GM21576 (cell line): ENCODE data around the gene MRPL28.
A peak's percentile ranks its signal among the peaks of the same experiment; 100 is the strongest.
"Not testable (repeated sequence)": the region's sequence is repeated elsewhere in the genome, so short reads cannot be mapped to it uniquely, and the experiment has no call there.

Experiments
- ATAC-seq: cut with Tn5 transposase; IDR thresholded peaks from one replicate; pipeline ENCODE4 v1.9.1; 2021; ENCODE audit warnings: mild to moderate bottlenecking, moderate library complexity; ENCODE audit not compliant: unreplicated experiment

The MRPL28 gene

DNA sequence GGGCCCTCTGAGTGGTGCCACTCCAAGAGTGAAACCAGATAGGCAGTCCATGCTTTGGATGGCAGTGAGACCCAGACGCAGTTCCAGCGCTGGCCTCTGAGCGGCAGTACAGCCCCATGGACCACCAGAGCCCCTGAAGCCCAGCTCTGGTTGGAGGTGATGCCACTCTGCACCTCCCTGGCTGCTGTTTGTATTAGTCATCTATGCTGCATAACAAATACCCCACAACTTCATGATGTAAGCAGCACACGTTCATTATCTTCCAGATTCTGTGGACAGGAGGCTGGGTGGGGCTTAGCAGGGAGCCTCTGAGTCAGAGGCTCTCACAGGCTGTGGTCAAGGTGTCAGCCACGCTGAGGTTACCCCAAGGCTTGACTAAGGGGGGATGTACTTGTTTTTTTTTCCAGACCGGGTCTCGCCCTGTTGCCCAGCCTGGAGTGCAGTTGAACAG is 21.6 kb upstream of the MRPL28 start:
- ATAC-seq = no peak

DNA sequence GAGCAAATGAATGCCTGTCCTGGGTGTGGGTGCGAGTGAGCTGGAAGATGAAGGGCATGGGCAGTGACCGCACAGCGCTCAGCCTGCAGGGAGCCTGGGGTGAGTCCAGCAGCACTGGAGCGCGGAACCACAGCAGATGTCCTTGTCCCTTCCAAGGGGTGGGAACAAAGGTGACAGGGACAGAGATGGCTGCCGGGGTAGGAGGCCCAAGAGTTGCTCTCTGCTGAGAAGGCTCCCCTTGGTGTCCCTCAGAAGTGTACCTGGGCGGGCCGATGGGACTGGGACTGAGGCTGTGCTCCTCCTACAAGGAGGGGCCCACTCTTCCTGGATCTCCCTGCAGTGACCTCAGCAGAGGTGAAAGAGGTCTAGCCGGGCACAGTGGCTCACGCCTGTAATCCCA is 19.0 kb upstream of the MRPL28 start:
- ATAC-seq = no peak

DNA sequence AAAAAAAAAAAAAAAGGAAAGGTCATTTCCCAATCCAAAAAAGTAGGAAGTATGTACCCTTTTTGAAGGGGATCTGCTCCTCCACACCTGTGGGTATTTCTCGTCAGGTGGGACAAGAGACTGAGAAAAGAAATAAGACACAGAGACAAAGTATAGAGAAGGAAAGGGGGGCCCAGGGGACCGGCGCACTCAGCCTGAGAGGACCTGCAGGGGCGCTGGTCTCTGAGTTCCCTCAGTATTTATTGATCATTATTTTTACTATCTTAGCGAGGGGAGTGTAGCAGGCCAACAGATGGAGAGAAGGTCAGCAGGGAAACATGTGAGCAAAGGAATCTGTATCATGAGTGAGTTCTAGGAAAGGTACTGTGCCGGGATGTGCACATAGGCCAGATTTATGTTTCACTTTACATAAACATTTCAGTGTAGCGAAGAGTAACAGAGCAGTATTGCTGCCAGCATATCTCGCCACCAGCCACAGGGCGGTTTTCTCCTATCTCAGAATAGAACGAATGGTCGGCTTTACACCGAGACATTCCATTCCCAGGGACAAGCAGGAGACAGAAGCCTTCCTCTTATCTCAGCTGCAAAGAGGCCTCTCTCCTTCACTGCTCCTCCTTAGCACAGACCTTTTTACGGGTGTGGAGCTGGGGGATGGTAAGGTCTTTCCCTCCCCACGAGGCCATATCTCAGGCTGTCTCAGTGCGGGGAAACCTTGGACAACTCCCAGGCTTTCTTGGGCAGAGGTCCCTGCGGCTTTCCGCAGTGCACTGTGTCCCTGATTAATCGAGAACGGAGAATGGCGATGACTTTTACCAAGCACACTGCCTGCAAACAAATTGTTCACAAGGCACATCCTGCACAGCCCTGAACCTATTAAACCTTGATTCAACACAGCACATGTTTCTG is 17.7 kb upstream of the MRPL28 start:
- ATAC-seq = not testable (repeated sequence)

DNA sequence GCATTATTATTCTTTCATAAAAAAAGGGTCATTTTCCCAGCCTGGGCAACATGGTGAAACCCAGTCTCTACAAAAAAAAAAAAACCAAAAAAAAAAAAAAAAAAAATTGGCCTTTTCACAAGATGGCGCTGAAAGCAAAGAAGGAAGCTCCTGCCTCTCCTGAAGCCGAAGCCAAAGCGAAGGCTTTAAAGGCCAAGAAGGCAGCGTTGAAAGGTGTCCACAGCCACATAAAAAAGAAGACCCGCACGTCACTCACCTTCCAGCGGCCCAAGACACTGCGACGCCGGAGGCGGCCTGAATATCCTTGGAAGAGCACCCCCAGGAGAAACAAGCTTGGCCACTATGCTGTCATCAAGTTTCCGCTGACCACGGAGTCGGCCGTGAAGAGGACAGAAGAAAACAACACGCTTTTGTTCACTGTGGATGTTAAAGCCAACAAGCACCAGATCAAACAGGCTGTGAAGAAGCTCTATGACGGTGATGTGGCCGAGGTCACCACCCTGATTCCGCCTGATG is 16.4 kb upstream of the MRPL28 start:
- ATAC-seq = no peak

DNA sequence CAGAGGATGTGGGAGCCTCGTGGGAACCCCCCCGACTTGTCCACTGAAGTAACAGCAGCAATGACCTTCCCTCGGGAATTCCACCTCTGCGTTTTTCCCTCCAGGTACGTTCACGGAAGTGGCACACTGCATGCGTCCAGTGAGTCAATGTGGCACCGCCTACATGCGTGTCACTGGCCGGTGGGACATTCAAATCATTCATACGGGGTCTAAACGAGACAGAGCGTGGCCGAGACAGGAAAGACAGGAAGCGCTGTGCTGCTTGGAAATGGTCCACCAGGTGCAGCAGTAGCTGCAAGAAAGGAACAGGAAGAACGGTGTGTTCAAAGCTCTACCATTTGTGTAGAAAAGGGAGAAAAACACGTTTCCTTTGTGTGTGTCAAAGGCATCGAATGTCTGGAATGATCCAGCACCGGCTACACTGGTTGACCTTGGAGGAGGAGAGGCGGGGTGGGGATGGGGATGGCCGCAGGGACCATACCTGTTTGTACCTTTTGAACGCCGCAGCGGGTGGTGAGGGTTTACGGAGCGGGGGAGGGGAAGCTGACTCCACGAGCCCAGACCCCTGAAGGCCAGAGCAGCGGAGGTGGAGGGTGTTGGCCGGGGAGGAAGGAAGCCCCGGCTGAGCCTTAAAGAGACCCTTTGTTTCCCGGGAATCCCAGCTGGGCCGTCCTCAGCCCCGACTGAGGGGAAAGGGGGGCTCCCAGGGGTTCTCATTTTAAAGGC is 13.2 kb upstream of the MRPL28 start:
- no peak for ATAC-seq

DNA sequence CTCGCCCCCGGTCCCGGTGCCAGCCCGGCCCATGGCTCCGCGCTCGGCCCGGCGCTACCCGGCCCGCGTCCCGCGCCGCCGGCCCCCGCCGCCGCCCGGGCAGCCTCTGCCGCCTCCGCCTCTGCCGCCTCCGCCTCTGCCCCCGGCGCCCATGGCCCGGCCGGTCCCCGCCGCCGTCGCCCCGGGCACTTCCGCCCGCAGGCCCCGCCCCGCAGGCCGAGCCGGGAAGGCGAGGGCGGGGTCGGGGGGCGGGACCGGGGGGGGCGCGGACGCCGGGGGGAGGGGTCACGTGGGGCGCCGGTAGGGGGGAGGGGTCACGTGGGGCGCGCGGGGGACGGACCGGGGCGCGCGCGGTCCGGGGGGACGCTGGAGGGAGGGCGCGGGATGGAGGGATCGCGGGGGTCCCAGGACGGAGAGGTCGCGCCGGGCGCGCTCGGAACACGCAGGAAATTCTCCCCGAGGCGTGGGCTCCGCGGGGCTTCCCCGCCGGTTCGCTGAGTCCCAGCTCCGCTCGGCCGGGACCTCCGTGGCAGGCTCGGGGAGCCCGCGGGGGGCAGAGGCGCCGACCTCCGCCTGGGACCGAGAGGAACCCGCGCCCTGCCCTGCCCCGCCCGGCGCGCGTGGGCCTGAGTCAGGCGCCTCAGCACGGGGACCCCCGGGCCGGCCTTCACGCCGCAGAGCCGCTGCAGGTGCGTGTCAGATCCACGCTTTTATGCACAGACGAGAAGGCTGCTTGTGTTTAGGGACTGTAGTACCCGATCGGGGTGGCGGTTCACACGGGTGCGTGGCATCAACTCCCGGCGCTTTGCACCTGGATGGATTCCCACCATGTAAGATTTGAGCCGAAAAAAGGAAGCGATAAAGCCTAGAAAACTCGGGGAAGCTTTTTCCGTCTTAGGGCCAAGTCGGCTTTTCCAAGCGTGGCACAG is 11.7 kb upstream of the MRPL28 start, which contains the start of gene PGAP6:
PGAP6 (minus strand) TSS at position 190 of the 929 bp plus-strand sequence; CDS start at position 33, 157 bp downstream.
- ATAC-seq = peak; percentile 37

GRCh38 chr16:381012-381788 is 10.9 kb upstream of the MRPL28 start:
- ATAC-seq = peak; percentile 18

DNA sequence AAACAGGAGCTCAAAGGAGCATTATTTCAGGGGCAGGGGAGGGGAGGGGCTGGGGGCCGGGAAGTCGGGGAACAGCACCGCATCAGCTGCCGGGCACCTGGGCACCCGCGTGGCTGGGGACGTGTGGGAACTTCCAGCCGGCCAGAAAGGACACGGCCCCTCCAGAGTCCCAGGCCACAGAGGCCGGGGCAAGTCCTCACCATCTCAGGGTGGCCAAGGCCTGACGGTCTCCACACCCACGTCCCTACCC is 10.3 kb upstream of the MRPL28 start:
- ATAC-seq = no peak

DNA sequence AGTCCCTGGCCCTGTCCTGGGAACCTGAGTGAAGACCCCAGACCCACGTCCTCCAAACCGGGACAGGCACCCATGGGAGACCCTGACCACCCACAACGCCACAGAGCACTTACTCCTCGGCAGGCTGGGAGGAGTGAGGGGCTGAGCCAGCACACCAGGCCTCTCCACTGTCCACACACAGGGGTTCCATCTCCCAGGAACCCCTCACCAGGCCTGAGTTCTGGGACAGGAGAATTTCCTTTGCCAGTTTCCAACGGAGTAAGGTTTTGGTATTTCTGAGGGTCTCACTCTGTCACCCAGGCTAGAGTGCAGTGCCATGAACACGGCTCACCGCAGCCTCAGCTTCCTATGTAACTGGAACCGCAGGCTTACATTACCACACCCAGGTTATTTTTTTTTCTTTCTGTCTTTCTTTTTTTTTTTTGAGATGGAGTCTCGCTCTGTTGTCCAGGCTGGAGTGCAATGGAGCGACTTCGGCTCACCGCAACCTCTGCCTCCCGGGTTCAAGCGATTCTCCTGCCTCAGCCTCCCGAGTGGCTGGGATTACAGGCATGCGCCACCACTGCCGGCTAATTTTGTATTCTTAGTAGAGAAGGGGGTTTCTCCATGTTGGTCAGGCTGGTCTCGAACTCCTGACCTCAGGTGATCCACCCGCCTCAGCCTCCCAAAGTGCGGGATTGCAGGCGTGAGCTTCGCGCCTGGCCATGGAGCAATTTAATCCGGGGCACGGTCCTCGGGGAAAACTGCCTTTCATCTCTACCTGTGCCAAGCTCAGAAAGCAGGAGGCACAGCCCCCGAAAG is 9.8 kb upstream of the MRPL28 start:
- no peak for ATAC-seq

GRCh38 chr16:379183-379960 is 9.0 kb upstream of the MRPL28 start:
- no peak for ATAC-seq

DNA sequence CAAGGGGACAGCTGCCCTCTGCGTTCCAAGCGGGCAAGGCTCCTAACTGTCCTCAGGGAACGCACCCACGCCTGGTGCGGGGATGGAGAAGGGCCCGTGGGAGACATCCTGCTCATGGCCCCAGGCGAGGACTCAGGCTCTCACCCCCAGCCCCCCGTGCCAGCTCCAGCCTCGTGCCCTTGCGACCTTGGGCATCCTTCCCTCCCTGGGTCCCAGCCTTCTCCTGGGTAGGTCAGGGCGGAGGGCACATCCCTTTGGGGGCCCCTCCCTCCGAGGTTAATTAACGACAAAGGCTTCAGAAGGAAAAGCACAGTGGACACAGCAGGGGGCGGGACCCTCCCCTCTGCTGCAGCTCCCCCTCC is 8.5 kb upstream of the MRPL28 start:
- no peak for ATAC-seq

GRCh38 chr16:378113-378820 is 7.9 kb upstream of the MRPL28 start:
- ATAC-seq = not testable (repeated sequence)

- no peak for ATAC-seq
Measured at GRCh38 chr16:377419-377951, 7.1 kb upstream of the MRPL28 start.

DNA sequence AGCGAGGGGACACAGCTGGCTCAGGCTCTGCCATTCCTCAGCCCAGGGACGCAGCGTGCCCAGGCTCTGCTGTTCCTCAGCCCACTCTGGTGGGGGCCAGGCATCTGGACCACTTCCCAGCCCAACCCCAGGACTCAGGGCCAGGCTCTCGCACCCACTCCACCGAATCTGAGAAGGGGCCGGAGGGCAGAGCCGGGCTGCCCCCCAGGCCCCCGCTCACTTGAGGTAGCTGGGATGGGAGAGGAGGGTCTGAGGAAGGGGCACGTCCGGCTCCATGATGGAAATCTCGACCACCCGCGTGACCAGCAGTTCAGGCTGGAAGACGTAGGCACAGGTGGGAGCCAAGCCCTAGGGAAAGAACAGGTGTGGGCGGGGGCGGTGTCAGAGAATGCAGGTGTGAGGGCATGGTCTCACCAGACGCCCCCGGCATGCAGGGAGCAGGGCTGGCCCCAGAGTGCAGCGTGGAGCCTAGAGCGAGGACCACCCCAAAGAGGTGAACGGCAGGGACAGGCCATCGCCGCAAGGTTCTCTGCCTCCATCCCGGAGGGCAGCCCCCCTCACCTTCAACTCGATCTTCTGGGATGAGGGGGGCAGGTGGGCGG is 6.6 kb upstream of the MRPL28 start:
- no peak for ATAC-seq

GRCh38 chr16:375927-376816 is 5.8 kb upstream of the MRPL28 start:
- no peak for ATAC-seq

- ATAC-seq = no peak
Measured at GRCh38 chr16:375212-375611, 4.9 kb upstream of the MRPL28 start.

DNA sequence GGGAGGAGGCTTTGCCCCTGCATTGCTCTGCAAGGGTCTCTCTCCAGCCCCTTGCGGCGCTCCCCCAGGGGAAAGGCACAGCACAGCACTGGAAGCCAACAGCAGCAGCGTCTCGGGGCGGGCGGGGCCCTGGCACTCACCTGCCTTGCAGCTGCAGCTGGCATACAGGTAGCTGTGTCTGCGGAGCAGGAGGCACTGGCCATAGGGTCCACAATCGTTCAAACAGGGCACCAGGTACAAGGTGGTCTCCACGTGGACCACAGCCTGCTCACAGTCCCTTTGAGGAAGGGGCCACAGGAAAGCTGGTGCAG is 4.2 kb upstream of the MRPL28 start:
- ATAC-seq = no peak
